Right renal cortex interstitium (tissue), 3 donors: ENCODE measurements around the gene HACD2. TPM values are rescaled to one million over a fixed set of nuclear protein-coding genes. Genes with fewer than 3 reads are reported as not detected.
A peak's percentile ranks its signal among the peaks of the same experiment; 100 is the strongest.

Experiments used
- DNase-seq, 3 donors: peaks; one replicate each; pipeline ENCODE4 v3.0.0-alpha.2; 2013; ENCODE audit warnings: low read depth in 3 of 3, low spot score in 2 of 3
- polyA plus RNA-seq, 3 donors: library from polyadenylated mRNA; unstranded; fragments of 120-200 nt; gene quantifications; one replicate each; pipeline ENCODE4 v1.2.1, GENCODE V29; 2013; ENCODE audit not compliant: insufficient read length in 3 of 3

The HACD2 gene
- polyA plus RNA-seq, result 10 to 100 TPM; 49.9 to 50.9 (median 50.5) TPM

GRCh38 chr3:123584988-123585937 lies at the start of gene HACD2:
Gene HACD2, minus strand, starts transcription at chr3:123585053. Its CDS starts 26 bp downstream, at chr3:123585027.
- peak; percentile 94 to 96 (median 95) for DNase-seq

- DNase-seq, result no peak
Measured at GRCh38 chr3:123634149-123635051, 49.5 kb upstream of the HACD2 start.

- DNase-seq, result no peak
Measured at GRCh38 chr3:123633530-123633929, 48.7 kb upstream of the HACD2 start.

- no peak for DNase-seq
Measured at GRCh38 chr3:123632161-123632655, 47.4 kb upstream of the HACD2 start.

- no peak for DNase-seq
Measured at GRCh38 chr3:123629747-123630047, 44.8 kb upstream of the HACD2 start.

GRCh38 chr3:123628996-123629746 lies 44.3 kb upstream of the HACD2 start:
- no peak for DNase-seq

- DNase-seq, result no peak
Measured at GRCh38 chr3:123627673-123628670, 43.1 kb upstream of the HACD2 start.

GRCh38 chr3:123626881-123627280 lies 42.0 kb upstream of the HACD2 start:
- no peak for DNase-seq

GRCh38 chr3:123624302-123624701 lies 39.4 kb upstream of the HACD2 start:
- no peak for DNase-seq

- no peak for DNase-seq
Measured at GRCh38 chr3:123623346-123623880, 38.6 kb upstream of the HACD2 start.

GRCh38 chr3:123622766-123623165 lies 37.9 kb upstream of the HACD2 start:
- no peak for DNase-seq

GRCh38 chr3:123621850-123622189 lies 37.0 kb upstream of the HACD2 start:
- no peak for DNase-seq

GRCh38 chr3:123621186-123621849 lies 36.5 kb upstream of the HACD2 start:
- no peak for DNase-seq

- no peak for DNase-seq
Measured at GRCh38 chr3:123620343-123620742, 35.5 kb upstream of the HACD2 start.

- no peak for DNase-seq
Measured at GRCh38 chr3:123618768-123619484, 34.1 kb upstream of the HACD2 start.

GRCh38 chr3:123618076-123618708 lies 33.3 kb upstream of the HACD2 start:
- no peak for DNase-seq

- no peak for DNase-seq
Measured at GRCh38 chr3:123616593-123616992, 31.7 kb upstream of the HACD2 start.

- DNase-seq, result no peak
Measured at GRCh38 chr3:123613543-123613942, 28.7 kb upstream of the HACD2 start.
